DMS153 (cell line): ENCODE results near the gene PPP1R7.

Source experiments
- DNase-seq: peaks from one replicate; lab custom pipeline; 2025; lab: John Stamatoyannopoulos, UW

The PPP1R7 gene

DNA sequence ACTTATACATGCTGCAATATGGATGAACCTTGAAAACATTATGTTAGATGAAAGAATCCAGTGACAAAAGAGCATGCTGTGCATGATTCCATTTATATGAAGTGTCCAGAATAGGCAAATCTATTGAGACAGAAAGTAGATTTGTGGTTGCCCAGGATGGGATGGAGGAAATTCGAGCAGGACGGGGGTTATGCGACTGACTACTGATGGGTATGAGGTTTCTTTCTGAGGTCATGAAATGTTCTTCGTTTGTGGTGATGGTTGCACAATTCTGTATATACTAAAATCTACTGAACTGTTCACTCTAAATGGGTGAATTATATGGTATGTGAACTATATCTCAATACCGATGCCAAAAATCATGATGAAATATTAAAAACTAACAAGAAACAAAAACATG lies 29.3 kb upstream of the PPP1R7 start:
- no peak for DNase-seq

DNA sequence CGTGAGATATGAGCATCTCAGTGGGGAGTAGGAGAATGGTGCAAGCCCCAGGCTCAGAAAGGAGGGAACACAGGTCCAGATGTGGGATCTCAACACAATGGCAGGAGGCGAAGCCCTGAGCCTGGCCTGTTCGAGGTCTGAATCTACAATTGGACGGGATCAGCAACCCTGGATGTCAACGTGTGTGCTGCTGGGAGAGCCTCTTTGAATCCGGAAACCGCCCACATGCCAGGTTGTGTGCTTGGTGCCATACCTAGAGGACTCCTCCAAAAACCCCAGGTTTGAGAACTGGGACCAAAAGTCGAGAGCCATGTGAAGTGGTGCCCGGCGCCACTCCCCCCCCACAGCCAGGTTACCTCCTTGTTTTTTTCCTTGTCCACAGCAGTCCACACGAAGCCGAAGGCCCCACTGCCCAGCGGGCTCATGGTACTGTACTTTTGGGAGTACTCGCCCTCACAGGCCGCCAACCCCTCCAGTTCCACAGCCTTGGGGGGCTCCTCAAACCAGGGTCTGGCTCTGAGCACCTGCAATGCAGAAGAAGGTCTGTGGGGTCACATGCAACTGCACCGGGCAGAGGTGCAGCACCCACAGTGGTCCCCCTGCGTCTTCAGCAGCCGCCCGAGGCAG lies 27.8 kb upstream of the PPP1R7 start:
- no peak for DNase-seq

DNA sequence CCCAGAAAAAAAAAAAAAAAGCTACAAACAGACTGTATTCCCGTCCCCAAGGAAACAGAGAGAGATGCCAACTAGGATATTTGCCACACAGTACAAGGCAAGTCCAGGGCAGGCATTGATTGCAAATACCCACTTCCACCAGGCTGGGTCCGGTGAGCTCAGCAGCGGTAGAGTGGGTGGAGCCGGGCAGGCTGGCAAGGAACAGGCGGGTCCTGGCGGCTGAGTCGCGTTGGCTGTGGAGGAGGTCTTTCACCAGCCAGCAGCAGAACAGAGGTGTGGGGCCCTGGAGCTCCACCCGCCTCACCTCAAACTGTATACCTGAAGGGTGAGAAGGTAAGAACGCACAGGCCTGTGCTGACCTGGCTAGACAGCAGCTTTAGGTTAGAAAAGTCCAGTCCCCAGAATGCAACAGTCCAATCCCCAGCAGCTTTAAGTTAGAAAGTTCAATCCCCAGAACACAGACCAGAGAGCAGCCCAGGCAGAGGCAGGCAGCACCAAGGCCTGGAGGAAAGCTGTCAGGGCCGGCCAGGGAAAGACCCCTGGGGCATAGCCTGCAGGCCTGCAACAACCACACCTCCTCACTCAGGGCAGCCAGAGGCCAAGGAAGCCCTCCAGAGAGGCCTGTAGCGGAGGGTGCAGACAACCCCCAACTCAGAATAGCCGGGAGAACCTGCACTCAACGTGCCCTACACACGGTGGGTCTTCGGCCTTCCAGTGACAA lies 26.3 kb upstream of the PPP1R7 start:
- no peak for DNase-seq

DNA sequence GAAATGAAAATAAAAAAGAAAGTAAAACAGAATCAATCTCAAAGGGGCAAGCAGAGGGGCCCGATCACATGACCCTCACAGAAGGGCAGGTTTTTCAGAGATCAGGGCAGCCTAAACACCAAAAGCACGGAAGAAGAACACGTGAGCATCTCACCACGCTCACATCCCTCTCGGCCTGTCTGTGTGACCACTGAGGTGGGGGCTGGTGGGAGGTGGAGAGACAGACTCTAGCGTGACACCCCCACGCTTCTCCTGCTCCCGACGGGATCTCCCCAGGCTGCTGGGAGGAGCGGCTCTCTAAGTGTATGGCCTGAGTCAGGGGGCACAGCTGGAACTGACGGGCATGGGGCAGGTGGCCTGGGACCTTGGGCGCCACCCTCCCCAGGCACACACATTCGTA lies 24.6 kb upstream of the PPP1R7 start:
- DNase-seq, result no peak

DNA sequence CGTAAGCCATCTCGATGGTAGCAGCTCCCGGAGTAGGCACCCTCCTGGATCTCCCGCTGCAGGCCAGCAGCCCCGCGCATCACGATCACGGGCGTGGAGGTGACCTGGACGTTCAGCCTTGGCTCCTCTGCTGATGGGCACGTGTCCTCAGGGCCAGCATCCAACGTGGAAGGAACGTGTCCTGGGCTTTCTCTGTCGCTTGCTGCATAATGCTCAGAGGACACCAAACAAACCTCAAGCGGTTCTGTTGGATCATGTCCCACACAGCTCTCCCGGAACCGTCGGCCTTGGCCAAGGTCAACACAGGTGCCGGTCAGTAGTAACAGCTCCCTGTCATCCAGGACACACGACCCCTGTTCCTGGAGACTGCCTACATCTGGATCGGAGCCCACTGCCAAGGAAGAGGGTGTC lies 24.1 kb upstream of the PPP1R7 start:
- DNase-seq, result no peak

DNA sequence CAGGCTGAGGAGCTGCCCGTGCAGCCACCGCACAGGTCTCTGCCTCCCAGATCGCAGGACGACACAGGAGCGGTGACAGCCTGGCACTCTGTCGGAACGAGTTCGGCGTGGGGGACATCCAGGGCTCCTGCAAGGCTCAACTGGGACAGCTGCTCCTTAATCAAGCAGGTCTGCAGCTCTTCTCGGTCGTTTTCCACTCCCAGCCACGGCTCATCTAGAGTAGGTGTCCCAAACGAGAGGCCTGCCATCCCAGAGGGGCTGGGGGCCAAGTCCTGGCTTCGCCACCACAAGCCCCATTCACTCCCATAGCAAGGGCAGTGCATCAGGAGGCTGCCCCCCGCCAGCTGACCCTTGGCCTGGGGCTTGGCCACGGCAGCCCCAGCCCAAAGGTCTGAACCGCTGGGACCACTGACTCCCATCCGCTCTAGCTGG lies 23.5 kb upstream of the PPP1R7 start:
- no peak for DNase-seq

DNA sequence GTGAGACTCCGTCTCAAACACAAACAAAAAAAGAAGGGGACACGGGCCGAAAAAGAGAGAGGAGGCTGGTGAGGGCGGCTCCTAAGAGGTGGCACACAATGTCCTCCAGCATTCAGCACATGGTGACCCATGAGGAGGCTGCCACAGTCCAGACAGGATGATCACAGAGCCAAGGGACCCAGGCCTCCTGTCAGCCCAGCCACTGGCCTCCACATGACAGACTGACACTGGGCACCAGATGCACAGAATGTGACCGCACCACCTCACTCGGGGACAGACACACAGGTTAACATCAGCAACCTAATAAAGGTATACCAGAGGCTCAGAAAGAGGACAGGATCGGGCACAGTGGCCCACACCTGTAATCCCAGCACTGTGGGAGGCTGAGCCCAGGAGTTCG lies 22.0 kb upstream of the PPP1R7 start:
- DNase-seq, result no peak

DNA sequence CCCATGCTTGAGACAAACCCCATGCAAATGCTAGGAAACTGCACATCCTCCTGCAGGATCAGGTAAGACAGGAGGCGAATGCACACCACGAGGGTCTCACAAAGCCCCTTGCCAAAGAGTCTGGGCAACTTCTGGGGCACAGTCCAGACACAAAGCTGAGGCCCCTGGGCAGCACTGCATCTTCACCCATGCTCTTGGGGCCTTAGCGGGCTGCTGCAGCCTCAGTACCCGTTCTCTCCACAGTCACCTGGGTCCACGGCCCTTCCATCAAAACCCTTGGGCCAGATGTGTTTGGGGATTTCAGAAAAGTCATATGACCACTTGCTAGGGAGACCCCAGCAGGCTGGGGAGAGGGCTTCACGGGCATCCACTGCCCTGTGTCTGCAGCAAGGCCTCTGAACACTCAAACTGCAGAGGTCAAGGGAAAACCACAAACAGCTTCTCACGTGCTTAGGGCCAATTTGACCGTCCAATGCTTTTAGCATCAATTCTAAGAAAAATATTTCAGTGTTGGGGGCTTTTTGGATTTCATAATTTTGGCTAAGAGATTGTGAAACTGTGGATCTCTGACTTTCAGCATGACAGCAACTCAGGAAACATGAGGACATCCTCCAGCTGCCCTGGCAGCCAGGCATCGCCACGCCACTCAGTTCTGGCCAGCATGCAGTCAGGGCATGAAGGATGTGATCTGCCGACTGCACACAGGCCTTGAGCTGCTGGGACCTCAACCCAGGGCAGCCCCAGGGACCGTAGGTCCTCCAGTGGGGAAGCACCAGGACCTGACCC lies 21.0 kb upstream of the PPP1R7 start:
- no peak for DNase-seq

DNA sequence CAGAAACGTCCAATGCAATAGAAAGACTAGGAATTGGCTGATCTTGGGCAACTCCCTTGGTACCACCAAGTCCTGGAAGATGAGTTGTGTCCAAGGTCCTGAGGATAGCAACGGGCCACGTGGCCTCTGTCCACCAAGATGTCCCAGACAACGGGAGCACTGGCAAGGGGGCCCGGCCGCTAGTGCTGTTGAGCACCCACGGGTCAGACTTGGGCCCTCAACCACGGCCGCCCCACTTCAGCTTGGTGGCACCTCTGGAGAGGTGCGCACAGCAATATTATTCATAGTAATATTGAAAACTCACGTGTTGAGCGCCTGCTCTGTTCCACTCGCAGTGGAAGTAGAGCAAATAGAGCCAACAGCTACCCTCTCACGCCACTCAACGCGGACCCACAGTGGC lies 20.0 kb upstream of the PPP1R7 start:
- DNase-seq, result no peak

DNA sequence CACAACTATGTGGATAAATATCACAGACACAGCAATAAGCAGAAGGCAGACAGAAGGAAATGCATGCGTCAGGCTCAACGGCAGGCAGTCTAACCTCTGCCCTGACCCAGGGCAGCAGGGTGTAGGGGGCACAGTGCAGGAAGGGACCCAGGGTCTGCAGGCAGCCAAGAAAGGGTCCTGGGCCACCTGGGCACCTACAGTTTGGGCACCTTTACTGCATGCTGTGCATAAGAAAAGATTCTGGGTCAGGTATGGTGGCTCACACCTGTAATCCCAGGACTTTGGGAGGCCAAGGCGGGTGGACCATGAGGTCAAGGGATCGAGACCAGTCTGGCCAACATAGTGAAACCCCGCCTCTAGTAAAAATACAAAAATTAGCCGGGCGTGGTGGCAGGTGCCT lies 18.7 kb upstream of the PPP1R7 start:
- DNase-seq, result no peak

DNA sequence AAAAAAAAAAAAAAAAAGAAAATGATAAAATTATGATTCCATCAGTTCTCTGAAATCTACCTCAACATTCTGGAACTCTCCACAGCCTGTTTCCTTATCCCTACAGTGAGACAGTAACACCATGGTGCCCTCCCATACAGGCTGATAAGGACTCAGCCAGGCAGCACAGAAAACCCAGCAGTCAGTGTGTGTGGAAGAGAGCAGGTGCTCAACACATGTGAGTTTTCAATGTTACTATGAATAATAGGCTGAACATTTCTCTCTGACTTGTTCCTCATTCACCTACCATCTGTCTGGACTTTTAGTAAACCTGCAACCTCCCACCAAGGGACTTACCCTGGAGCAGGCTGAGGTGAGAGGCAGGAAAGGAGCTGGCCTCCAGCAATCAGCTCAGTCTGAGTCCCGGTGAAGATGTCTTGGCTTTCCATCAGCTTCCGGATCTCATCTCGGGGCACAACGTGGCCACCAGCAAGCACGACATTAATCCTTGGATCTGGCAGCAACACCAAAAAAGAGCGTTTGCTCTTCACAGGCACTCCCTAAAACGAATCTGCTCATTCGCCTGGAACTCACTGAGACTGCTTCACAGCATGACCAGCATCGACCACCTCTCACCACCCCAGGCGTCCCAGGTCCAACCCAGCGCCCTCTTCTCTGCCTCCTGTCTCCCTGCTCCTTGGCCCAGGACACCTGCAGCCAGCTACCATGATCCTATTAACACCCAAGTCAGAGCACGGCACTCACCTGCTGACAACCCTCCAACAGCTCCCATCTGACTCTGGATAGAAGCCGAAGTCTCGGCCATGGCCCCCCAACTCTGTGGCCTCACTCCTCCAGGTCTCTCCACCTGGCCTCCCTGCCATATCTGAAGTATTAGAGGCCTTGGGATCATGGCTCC lies 17.5 kb upstream of the PPP1R7 start:
- no peak for DNase-seq

DNA sequence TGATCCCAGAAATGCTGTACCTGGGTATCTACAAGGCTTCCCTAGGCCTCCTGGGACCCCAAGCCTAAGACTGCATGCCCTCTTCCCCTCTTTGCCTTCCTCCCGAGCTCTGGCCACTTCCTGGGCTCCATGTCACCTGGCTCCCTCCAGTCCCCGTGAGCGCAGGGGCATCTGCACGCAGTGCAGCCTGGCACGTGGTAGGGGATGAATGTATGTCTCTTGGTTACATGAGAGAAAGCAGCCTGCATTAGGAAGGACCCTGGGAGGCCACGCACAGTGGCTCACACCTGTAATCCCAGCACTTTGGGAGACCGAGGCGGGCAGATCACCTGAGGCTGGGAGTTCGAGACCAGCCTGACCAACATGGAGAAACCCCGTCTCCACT lies 16.8 kb upstream of the PPP1R7 start:
- no peak for DNase-seq

DNA sequence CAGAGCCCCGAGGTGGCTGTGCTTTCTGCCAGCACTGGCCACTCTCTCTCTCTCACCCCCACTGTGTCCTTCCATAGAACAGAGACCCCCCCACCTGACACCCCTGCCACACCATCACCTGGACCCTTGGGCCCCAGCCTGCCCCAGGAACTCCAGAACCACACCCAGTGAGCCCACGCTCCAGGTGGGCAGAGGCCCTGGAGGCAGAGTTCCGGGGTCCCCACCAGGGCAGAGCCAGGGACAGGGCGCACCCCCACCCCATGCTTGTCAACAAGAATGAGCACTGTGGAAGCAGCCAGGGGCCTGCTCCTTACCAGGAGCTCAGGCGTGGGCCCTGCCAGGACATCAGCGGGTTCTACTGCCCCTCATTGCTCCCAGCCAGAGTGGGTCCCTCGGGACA lies 15.6 kb upstream of the PPP1R7 start:
- DNase-seq, result no peak

DNA sequence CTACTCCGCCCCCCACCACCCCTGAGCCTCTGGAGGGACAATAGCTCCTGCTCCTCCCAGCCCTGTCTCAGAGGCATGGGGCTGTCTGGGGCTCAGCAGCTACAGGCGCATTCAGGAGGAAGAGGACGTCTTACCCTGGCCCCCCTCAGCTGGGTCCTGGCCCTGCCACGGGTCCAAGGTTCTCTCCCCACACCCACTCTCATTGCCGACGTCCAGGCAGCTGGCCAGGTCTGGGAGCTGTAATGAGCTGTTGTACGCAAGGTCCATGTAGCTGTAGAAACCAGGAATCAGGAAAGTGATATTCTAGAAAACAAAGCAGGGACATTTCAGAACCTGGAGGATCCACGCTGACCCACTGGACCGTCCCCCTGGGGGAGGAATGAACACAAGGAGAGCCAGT lies 14.5 kb upstream of the PPP1R7 start:
- no peak for DNase-seq

DNA sequence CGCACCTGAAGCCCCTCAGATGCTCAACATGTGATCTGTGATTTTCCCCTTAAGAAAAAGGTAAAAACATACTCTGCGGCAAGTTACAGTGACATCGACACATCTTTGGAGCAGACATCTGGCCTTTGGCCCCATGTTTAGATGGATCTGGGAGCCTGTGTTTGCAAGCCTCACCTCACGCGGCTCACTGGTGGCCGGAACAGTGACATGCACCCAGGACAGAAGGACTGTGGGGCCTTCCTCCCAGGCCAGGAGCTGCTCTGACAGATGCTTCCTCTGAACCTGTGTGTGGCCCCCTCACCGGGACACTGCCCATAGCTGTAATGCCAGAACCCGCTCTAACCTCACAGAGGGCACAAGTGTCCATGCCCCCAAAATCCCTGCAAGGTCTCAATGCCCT lies 14.1 kb upstream of the PPP1R7 start:
- DNase-seq, result no peak

DNA sequence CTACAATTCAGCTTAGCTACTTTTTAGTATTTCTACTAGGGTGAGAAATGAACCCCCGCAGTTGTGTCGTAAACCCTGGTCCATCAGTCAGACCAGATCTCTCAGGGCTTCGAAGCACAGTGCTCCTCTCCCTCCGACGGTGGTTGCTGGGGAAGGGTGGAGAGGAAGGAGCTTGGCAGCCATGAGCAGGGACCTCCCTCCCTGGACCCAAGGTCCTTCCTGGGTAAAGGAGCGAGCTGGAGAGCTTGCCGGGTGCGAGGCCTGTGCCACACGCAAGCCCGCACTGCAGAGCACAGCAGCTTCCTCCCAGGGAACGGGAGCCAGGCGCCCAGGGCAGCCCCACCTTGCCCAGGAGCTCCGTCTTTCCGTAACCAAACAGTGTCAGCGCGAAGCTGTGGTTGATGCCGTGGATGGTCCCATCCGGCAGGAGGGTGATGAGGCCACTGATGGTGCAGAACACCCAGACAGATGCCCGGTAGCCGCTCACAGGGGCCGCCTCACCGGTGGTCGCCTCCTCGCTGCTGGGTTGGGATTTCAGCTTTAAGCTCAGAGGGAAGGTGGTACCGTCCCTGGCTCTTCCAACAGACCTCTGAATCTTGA lies 13.5 kb upstream of the PPP1R7 start:
- no peak for DNase-seq

DNA sequence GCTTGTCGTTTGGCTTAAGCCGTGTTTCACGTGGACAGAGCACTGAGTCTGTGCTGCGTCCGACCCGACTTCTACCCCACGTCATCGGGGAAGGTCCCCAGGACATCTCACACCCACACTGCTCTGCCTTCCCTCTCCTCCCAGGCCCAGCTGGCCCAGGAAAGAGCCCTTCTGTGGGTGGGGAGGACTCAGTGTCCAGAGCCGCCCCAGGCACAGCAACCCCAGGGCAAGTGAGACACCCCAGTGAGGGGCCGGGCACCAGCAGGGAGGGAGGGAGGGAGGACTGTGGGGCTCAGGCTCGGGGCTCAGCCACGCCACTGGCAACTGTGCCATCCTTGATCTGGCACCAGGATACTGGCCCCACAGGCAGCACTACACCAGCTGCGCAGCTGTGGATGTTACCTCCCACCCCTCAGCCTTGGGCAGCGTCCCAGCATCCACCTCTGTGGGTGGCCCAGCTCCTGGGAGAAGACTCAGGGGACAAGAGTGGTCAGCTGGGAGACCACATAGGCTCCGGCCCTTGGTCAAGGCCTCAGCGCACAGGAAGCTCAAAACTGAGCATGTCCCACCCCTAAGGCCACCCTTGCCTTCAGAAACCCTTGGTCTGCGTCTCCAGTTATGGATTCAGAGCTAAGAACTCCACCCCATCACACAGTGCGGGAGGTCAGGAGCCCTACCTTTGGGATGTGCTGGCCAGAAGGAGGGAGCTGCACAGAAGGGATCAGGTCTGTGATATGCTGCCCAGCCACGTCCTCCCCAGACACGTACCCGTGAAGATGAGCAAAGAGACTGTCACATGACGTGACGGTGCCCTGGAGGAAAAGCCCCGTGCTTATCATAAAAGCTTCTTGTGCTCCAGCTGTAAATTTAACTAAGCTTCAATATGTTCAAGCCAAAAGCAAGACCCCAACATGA lies 12.7 kb upstream of the PPP1R7 start:
- no peak for DNase-seq

DNA sequence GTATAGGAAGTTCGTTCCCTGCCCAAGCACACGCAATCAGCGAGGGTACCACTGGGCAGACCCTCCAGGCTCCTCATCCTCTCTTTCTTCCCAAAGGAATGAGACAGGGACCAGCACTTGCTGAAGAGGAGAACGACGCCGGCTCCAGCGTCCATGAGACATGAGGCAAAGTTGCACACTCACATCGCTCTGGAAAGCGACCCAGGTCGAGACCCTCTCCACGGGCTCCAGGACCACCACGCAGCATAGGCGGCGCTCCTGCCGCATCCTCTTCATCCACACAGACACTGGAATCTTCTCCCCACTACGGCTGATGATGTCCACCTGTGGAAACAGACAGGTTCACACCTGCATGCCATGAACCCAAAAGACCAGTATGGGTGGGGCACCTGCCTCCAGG lies 11.8 kb upstream of the PPP1R7 start:
- no peak for DNase-seq

DNA sequence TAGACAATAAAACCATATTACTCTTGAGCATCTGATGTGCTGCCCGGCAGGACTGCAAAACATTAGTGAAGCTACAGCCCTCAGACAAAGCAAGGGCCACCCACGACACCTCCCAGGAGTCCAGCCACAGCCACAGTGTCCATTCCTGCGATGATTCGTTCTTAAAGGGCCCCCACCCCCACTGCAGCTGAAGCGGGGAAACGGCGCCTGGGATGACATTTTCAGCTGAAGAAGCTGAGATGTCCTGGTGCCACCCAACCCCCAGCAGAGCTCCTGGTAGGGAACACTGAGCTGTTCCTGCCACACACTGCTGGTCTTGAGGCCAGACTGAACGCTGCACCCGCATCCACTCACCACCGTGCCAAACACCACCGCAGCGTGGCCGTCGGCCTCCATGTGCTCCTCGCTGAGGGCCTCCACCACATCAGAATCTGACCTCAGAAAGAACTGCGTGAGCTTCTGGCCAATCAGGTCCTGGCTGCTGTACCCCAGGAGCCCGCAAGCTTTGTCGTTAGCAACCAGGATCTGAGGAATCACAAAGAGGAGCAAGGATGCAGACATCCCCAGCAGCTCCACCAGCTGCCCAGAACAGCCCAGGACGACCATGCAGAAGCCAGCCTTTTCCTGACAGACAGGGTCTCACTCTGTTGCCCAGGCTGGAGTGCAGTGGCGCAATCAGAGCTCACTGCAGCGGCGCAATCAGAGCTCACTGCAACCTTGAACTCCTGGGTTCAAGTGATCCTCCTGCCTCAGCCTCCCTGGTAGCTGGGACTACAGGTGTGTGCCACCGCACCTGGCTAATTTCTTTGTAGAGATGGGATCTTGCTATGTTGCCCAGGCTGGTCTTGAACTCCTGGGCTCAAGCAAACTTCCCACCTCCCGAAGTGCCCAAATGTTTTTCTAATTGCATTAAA lies 10.5 kb upstream of the PPP1R7 start:
- no peak for DNase-seq

DNA sequence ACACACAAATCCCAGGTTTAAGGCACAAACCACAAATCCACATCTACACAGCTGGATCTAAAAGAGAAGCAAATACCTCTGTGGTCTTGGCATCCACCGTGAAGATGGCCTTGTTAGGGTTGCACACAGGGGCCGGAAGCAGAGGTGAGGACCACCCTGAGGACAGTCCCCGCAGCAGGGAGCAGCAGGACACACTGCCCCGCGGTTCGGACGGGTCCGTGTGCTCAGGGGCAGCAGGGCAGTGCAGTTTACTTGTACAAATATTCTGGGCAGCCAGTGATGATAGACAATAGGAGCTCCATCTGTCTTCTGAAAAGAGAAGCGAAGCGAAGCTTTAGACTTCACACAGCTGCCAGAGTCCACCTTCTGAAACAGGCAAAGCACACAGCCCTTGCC lies 9.8 kb upstream of the PPP1R7 start:
- no peak for DNase-seq
